ENCODE results near the gene HS3ST4. TPM values are rescaled to one million over a fixed set of nuclear protein-coding genes. Genes with fewer than 3 reads are reported as not detected.

HS3ST4 gene
- total RNA-seq, 4 donors from 2014 or later, result not detected

- TF ChIP-seq CTCF (IDR thresholded peaks at IDR 0.05), result no peak
- ATAC-seq (ENCODE audit: low FRiP score) (no peak), DNase-seq (ENCODE audit: low spot score) (no peak)
These were observed 486.5 kb downstream of the HS3ST4 start for GRCh38 chr16:26178298-26178697.

DNA sequence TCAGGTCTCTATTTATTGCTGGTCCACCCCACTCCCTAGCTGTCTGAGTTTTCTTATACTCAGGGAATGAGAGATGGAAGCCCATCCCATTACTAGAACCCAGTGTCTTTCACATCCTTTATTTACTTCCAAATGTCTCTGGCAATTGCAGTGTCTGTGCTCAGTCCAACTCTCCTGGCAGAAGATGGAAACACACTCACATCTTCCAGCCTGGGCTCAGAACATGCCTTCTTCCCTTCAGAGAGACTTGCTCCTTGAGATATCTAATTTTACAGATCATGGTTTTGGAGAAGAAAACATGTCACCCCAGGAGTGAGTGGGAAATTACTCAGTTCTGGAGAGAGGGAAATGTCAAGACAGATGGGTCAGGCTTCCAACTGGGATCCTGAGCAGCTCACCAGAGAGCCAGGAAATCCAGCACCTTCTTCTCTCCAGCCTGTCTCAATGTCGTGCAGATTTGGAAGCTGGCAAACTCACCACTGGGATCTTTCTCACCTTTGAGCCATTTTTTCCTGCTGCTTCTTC, 494.4 kb downstream of the HS3ST4 start:
- no peak for DNase-seq (ENCODE audit: low spot score)
- TF ChIP-seq CTCF (IDR thresholded peaks at IDR 0.05), result no peak
- no peak for ATAC-seq (ENCODE audit: low FRiP score)

Small RNAs within 50 kb of the gene (small RNA-seq; reads per million reads assigned to genes)
- not detected for gene HMGN2P3
- not detected for gene MIR548W
- not detected for gene RNA5SP405

All from omental fat pad (tissue), 4 donors.